Measurements from ENCODE around the gene TPSG1. TPM values are rescaled to one million over a fixed set of nuclear protein-coding genes. Genes with fewer than 3 reads are reported as not detected.
"Not testable (repeated sequence)": the region's sequence is repeated elsewhere in the genome, so short reads cannot be mapped to it uniquely, and the experiment has no call there.

Gene TPSG1
- total RNA-seq, 1 donor from 2014 or later, result not detected

GRCh38 chr16:1193143-1193824 lies 31.8 kb downstream of the TPSG1 start:
- no peak for DNase-seq (ENCODE audit: low read depth)
- TF ChIP-seq, protein P1, sequence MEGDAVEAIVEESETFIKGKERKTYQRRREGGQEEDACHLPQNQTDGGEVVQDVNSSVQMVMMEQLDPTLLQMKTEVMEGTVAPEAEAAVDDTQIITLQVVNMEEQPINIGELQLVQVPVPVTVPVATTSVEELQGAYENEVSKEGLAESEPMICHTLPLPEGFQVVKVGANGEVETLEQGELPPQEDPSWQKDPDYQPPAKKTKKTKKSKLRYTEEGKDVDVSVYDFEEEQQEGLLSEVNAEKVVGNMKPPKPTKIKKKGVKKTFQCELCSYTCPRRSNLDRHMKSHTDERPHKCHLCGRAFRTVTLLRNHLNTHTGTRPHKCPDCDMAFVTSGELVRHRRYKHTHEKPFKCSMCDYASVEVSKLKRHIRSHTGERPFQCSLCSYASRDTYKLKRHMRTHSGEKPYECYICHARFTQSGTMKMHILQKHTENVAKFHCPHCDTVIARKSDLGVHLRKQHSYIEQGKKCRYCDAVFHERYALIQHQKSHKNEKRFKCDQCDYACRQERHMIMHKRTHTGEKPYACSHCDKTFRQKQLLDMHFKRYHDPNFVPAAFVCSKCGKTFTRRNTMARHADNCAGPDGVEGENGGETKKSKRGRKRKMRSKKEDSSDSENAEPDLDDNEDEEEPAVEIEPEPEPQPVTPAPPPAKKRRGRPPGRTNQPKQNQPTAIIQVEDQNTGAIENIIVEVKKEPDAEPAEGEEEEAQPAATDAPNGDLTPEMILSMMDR (IDR thresholded peaks at IDR 0.05; ENCODE audit: insufficient read depth, low read length, poor library complexity, severe bottlenecking), result no peak
- Histone ChIP-seq H3K4me3 (ENCODE audit: low read depth, low read length) (no peak overlapping the region), H3K36me3 (ENCODE audit: control insufficient read depth, insufficient read depth, low read length) (no peaks in the 10 kb centered on the region), H3K27me3 (ENCODE audit: control insufficient read depth, insufficient read depth, low read length) (peaks cover 17% of the 10 kb centered on the region)

DNA sequence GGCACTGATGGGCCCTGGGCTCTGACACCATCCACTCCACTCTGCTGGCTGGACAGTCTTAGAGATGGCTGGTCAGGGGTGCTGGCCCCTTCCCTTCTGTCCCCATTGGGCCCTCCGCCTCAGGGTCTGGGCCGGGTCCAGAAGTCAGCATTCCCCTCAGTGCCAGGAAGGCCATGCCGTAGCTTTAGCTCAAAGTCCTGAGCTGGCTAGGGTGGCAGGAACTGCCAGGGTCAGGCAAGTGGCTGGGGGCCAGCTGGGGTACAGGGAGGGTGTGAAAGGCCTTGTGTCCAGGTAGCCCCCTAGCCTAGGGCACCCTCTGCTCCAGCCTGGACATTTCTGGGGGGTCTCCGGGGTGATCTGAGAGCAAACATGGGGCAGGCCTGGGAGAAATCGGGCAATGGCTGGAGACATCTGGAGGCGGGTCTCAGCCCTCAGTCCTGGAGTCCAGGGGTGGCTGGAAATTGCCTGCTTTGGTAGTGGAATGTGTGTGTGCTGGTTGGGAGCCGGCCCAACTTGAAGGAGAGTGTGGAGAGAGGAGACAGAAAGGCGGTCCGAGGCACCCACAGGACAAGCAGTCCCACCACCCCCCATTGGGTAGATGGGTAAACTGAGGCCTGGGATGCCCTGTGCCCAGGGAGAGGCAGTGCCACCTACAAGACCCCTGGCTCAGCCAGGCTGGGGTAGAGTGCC lies 32.5 kb downstream of the TPSG1 start:
- Histone ChIP-seq H3K36me3 (ENCODE audit: control insufficient read depth, insufficient read depth, low read length) (no peaks in the 10 kb centered on the region), H3K4me3 (ENCODE audit: low read depth, low read length) (no peak overlapping the region), H3K27me3 (ENCODE audit: control insufficient read depth, insufficient read depth, low read length) (peaks cover 19% of the 10 kb centered on the region)
- TF ChIP-seq, protein P1 (IDR thresholded peaks at IDR 0.05; ENCODE audit: insufficient read depth, low read length, poor library complexity, severe bottlenecking), result no peak
- no peak for DNase-seq (ENCODE audit: low read depth)

DNA sequence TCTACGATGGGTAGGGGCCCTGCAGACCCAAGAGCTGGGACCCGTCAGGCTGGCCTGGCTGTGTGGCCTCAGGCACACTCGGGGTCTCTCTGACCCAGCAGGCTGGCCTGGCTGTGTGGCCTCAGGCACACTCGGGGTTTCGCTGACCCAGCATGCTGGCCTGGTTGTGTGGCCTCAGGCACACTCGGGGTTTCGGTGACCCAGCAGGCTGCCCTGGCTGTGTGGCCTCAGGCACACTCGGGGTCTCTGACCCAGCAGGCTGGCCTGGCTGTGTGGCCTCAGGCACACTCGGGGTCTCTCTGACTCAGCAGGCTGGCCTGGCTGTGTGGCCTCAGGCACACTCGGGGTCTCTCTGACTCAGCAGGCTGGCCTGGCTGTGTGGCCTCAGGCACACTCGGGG lies 34.3 kb downstream of the TPSG1 start:
- peaks cover 19% of the 10 kb centered on the region for H3K27me3 ChIP-seq (ENCODE audit: control insufficient read depth, insufficient read depth, low read length)

DNA sequence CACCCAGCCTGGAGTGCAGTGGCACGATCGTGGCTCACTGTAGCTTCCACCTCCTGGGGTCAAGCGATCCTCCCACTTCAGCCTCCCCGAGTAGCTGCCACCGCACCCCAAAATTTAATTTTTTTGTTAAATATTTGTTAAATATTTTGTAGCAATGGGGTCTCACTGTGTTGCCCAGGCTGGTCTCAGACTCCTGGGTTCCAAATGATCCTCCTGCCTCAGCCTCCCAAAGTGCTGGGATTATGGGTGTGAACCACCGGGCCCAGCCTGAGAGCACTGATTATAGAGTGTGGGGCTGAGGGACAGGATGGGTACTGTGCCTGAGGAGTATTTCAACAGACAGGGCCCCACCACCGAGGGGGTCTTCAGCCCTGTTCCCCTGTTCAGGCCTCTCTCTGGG lies 35.6 kb downstream of the TPSG1 start:
- Histone ChIP-seq H3K4me3 (ENCODE audit: low read depth, low read length) (no peak overlapping the region), H3K27me3 (ENCODE audit: control insufficient read depth, insufficient read depth, low read length) (peaks cover 19% of the 10 kb centered on the region), H3K36me3 (ENCODE audit: control insufficient read depth, insufficient read depth, low read length) (no peaks in the 10 kb centered on the region)
- TF ChIP-seq, protein P1 (IDR thresholded peaks at IDR 0.05; ENCODE audit: insufficient read depth, low read length, poor library complexity, severe bottlenecking), result no peak
- no peak for DNase-seq (ENCODE audit: low read depth)

More for the DNA sequence above, 34.3 kb downstream of the TPSG1 start:
- H3K4me3 ChIP-seq (ENCODE audit: low read depth, low read length); DNase-seq (ENCODE audit: low read depth); H3K36me3 ChIP-seq (ENCODE audit: control insufficient read depth, insufficient read depth, low read length): not testable (repeated sequence)

DNA sequence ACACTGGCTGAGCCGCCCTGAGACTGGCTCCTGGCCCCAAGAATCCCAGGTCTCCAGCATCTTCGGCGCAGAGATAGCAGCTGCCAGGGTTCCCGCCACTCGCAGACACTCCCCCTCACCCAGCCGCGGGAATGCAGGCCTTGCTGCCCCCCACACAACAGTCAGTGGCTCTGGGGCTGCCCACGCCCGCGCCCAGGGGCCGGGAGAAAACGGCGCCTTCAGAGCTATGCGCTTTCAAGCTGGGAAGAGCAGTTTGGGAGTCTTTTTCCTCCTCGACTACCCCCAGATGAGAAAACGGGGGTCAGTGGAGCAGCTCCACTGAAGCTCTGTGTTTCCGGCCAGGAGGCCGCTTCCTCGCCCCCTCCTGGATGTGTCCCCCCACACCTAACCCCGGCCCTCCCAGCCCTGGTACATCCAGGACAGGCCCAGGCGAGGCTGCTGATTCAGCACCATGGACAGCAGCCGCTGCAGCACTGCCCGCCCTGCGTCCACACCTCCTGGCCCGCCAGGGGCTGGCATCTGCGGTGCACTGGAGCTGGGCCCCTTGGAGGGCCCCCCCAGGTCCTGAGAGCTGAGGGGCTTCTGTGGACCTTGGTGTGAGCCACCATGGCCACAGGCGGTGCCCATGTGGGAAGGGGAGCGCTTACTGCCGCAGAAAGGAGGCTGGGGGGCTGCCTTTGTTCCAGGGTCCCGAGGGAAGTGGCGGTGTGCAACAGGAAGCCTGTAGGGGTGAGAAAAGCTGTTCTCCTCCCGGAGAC lies 36.5 kb downstream of the TPSG1 start:
- H3K27me3 ChIP-seq (ENCODE audit: control insufficient read depth, insufficient read depth, low read length), result peaks cover 18% of the 10 kb centered on the region
- H3K36me3 ChIP-seq (ENCODE audit: control insufficient read depth, insufficient read depth, low read length), result no peaks in the 10 kb centered on the region
- no peak for DNase-seq (ENCODE audit: low read depth)
- TF ChIP-seq, protein P1 (IDR thresholded peaks at IDR 0.05; ENCODE audit: insufficient read depth, low read length, poor library complexity, severe bottlenecking), result no peak
- no peak overlapping the region for H3K4me3 ChIP-seq (ENCODE audit: low read depth, low read length)

DNA sequence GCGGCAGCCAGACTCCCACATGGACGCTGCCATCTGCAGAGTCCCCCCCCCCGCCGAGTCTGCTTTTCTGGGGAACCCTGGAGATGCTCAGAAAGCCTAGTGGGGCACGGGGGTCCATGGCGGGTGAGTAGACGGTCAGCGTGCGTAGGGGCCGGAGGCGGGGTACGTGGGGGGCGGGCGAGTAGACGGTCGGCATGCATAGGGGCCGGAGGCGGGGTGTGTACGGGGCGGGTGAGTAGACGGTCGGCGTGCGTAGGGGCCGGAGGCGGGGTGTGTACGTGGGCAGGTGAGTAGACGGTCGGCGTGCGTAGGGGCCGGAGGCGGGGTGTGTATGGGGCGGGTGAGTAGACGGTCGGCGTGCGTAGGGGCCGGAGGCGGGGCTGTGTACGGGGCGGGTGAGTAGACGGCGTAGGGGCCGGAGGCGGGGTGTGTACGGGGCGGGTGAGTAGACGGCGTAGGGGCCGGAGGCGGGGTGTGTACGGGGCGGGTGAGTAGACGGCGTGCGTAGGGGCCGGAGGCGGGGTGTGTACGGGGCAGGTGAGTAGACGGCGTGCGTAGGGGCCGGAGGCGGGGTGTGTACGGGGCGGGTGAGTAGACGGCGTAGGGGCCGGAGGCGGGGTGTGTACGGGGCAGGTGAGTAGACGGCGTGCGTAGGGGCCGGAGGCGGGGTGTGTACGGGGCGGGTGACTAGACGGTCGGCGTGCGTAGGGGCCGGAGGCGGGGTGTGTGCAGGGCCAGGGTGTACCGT lies 39.4 kb downstream of the TPSG1 start:
- H3K36me3 ChIP-seq (ENCODE audit: control insufficient read depth, insufficient read depth, low read length); DNase-seq (ENCODE audit: low read depth); H3K4me3 ChIP-seq (ENCODE audit: low read depth, low read length): not testable (repeated sequence)
- H3K27me3 ChIP-seq (ENCODE audit: control insufficient read depth, insufficient read depth, low read length), result peaks cover 11% of the 10 kb centered on the region

Data from kidney epithelial cell (primary cell).